Peyer's patch (tissue), 4 donors: ENCODE measurements around the gene TBX1.

ENCODE experiments used
- POLR2A ChIP-seq, 2 donors: fragments of 450-650 bp; IDR thresholded peaks; one replicate each; pipeline ENCODE4 v1.5.1; 2017; ENCODE audit warnings: antibody characterized with exemption in 2 of 2, mild to moderate bottlenecking in 2 of 2, moderate library complexity in 2 of 2
- TF ChIP-seq, protein P1 (sequence below), 6 experiments: fragments of 450-650 bp in 4 of 6; fragments of 200-600 bp in 2 of 6; sonication (generic) in 1 of 6; IDR thresholded peaks; one replicate each; pipeline ENCODE4 v1.5.1; 2017 to 2019; ENCODE audit warnings: antibody characterized with exemption in 6 of 6, mild to moderate bottlenecking in 3 of 6, moderate library complexity in 1 of 6

DNA sequence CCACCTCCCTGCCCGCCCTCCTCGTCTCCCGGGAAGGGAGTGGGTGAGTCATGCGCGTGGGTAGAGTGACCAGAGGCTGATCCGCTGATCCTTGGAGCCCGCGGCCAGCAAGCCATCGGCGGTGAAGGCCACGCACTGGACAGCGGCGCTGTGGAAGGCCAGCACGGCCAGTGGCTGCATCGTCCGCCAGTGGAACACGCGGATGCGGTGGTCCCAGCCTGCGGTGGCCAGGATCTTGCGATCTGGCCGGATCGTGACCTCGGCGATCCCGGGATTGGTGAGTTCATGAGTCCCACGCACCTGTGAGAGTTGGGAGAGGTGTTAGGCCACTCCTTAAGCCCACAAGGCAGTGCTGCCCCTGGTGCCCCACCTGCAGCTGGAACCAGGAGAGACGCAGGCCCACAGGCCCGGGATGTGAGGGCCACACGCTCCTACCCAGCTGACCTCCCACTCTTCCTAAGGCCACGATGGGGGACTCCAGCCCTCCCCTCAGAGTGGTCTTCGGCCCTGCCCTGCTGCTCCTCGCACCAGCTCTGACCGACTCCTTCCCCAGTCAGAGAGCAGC lies 28.2 kb downstream of the TBX1 start:
- TF ChIP-seq, protein P1, sequence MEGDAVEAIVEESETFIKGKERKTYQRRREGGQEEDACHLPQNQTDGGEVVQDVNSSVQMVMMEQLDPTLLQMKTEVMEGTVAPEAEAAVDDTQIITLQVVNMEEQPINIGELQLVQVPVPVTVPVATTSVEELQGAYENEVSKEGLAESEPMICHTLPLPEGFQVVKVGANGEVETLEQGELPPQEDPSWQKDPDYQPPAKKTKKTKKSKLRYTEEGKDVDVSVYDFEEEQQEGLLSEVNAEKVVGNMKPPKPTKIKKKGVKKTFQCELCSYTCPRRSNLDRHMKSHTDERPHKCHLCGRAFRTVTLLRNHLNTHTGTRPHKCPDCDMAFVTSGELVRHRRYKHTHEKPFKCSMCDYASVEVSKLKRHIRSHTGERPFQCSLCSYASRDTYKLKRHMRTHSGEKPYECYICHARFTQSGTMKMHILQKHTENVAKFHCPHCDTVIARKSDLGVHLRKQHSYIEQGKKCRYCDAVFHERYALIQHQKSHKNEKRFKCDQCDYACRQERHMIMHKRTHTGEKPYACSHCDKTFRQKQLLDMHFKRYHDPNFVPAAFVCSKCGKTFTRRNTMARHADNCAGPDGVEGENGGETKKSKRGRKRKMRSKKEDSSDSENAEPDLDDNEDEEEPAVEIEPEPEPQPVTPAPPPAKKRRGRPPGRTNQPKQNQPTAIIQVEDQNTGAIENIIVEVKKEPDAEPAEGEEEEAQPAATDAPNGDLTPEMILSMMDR (IDR thresholded peaks at IDR 0.05) = no peak
- TF ChIP-seq POLR2A (IDR thresholded peaks at IDR 0.05) = no peak
